Activated CD8-positive, alpha-beta T cell treated with anti-CD3 and anti-CD28 coated beads, Interleukin-2, amount 10 ng/mL, durations not matched to agents 7 days and 5 days (primary cell): ENCODE results near the gene PRRX2. TPM values are rescaled to one million over a fixed set of nuclear protein-coding genes. Genes with fewer than 3 reads are reported as not detected.

Experiments
- ATAC-seq: fragments of 150-1000 bp; cut with Tn5 transposase; one replicate; pipeline ENCODE4 v1.10.0; 2021; ENCODE audit warnings: moderate library complexity
- CTCF ChIA-PET: fragments of 350-600 bp; sonication (Branson Sonifier 250); formaldehyde crosslinking; loops from one replicate; lab custom pipeline; 2021; ENCODE audit warnings: antibody characterized with exemption; lab: Charles Lee
- POLR2A ChIA-PET: fragments of 350-600 bp; sonication (Branson Sonifier 250); formaldehyde crosslinking; loops from one replicate; lab custom pipeline; 2021; ENCODE audit warnings: antibody characterized with exemption; lab: Charles Lee
- DNase-seq: peaks from one replicate; pipeline ENCODE4 v3.0.0-alpha.2; 2020
- H3K27ac Mint-ChIP-seq: one replicate; pipeline ENCODE4 v1.8.0; 2021; ENCODE audit warnings: mild to moderate bottlenecking, mixed read lengths
- H3K27me3 Mint-ChIP-seq: one replicate; pipeline ENCODE4 v1.8.0; 2021; ENCODE audit warnings: low read depth, mixed read lengths
- H3K36me3 Mint-ChIP-seq: one replicate; pipeline ENCODE4 v1.8.0; 2021; ENCODE audit warnings: low read depth, mixed read lengths
- H3K4me1 Mint-ChIP-seq: one replicate; pipeline ENCODE4 v1.8.0; 2021; ENCODE audit warnings: low read depth, mixed read lengths
- H3K4me3 Mint-ChIP-seq: one replicate; pipeline ENCODE4 v1.8.0; 2021; ENCODE audit warnings: mild to moderate bottlenecking, mixed read lengths
- H3K9me3 Mint-ChIP-seq: one replicate; pipeline ENCODE4 v1.8.0; 2022; ENCODE audit warnings: mixed read lengths; ENCODE audit not compliant: insufficient read depth
- total RNA-seq, 2 experiments: library from RNA; stranded (reverse); gene quantifications; one replicate each; pipeline ENCODE4 v1.2.3, GENCODE V29; 2021

PRRX2 gene
- total RNA-seq, 2 experiments from 2014 or later, result 0.21 TPM; not detected in 1

GRCh38 chr9:129671065-129671464 is 5.6 kb downstream of the PRRX2 start:
- peaks cover 4% of the 10 kb centered on the region for H3K27me3 Mint-ChIP-seq
- ChIA-PET POLR2A (no interaction called here), CTCF (no interaction called here)
- ATAC-seq (no peak), DNase-seq (no peak)
- H3K27ac Mint-ChIP-seq, result no peak overlapping the region
- no peak overlapping the region for H3K4me3 Mint-ChIP-seq
- H3K4me1 Mint-ChIP-seq, result peaks cover 7% of the 10 kb centered on the region
- H3K9me3 Mint-ChIP-seq, result no peaks in the 10 kb centered on the region
- H3K36me3 Mint-ChIP-seq, result no peaks in the 10 kb centered on the region

GRCh38 chr9:129671519-129671918 is 6.1 kb downstream of the PRRX2 start:
- peaks cover 8% of the 10 kb centered on the region for H3K27me3 Mint-ChIP-seq
- no peaks in the 10 kb centered on the region for H3K36me3 Mint-ChIP-seq
- POLR2A ChIA-PET, result no interaction called here
- no peak overlapping the region for H3K27ac Mint-ChIP-seq
- CTCF ChIA-PET, result no interaction called here
- peaks cover 7% of the 10 kb centered on the region for H3K4me1 Mint-ChIP-seq
- H3K4me3 Mint-ChIP-seq, result no peak overlapping the region
- ATAC-seq (no peak), DNase-seq (no peak)
- no peaks in the 10 kb centered on the region for H3K9me3 Mint-ChIP-seq

- H3K36me3 Mint-ChIP-seq, result no peaks in the 10 kb centered on the region
- H3K4me3 Mint-ChIP-seq, result no peak overlapping the region
- DNase-seq (no peak), ATAC-seq (no peak)
- H3K27ac Mint-ChIP-seq, result no peak overlapping the region
- POLR2A ChIA-PET, result no interaction called here
- peaks cover 7% of the 10 kb centered on the region for H3K4me1 Mint-ChIP-seq
- CTCF ChIA-PET, result no interaction called here
- H3K9me3 Mint-ChIP-seq, result no peaks in the 10 kb centered on the region
- H3K27me3 Mint-ChIP-seq, result peaks cover 4% of the 10 kb centered on the region
Measured at GRCh38 chr9:129672702-129673101, 7.3 kb downstream of the PRRX2 start.

- ChIA-PET POLR2A (no interaction called here), CTCF (interaction anchor here (1.3 kb wide), 1 partner anchor 110 kb away, joined by 5 read pairs; no protein-coding TSS in a partner anchor)
- H3K27me3 Mint-ChIP-seq, result peaks cover 10% of the 10 kb centered on the region
- DNase-seq (no peak), ATAC-seq (no peak)
- no peaks in the 10 kb centered on the region for H3K9me3 Mint-ChIP-seq
- no peak overlapping the region for H3K27ac Mint-ChIP-seq
- H3K4me1 Mint-ChIP-seq, result peaks cover 7% of the 10 kb centered on the region
- H3K36me3 Mint-ChIP-seq, result no peaks in the 10 kb centered on the region
- H3K4me3 Mint-ChIP-seq, result no peak overlapping the region
Measured at GRCh38 chr9:129673602-129674001, 8.2 kb downstream of the PRRX2 start.

GRCh38 chr9:129674229-129674628 is 8.8 kb downstream of the PRRX2 start:
- Mint-ChIP-seq H3K4me3 (no peak overlapping the region), H3K4me1 (peaks cover 7% of the 10 kb centered on the region), H3K27me3 (peaks cover 10% of the 10 kb centered on the region), H3K36me3 (no peaks in the 10 kb centered on the region), H3K9me3 (no peaks in the 10 kb centered on the region), H3K27ac (no peak overlapping the region)
- ChIA-PET CTCF (interaction anchor here (1.3 kb wide), 1 partner anchor 110 kb away, joined by 5 read pairs; no protein-coding TSS in a partner anchor), POLR2A (no interaction called here)
- no peak for DNase-seq
- ATAC-seq, result no peak

GRCh38 chr9:129675620-129676019 is 10.2 kb downstream of the PRRX2 start:
- POLR2A ChIA-PET, result interaction anchor here (0.6 kb wide), 1 partner anchor 50 kb away, joined by 3 read pairs; no protein-coding TSS in a partner anchor
- ATAC-seq (no peak), DNase-seq (no peak)
- CTCF ChIA-PET, result interaction anchor here (0.6 kb wide), 1 partner anchor 381 kb away, joined by 3 read pairs; no protein-coding TSS in a partner anchor
- H3K27ac Mint-ChIP-seq, result no peak overlapping the region
- no peaks in the 10 kb centered on the region for H3K9me3 Mint-ChIP-seq
- peaks cover 11% of the 10 kb centered on the region for H3K27me3 Mint-ChIP-seq
- no peaks in the 10 kb centered on the region for H3K36me3 Mint-ChIP-seq
- no peak overlapping the region for H3K4me3 Mint-ChIP-seq
- peaks cover 7% of the 10 kb centered on the region for H3K4me1 Mint-ChIP-seq

- ATAC-seq, result no peak
- ChIA-PET CTCF (no interaction called here), POLR2A (interaction anchor here (0.6 kb wide), 1 partner anchor 50 kb away, joined by 3 read pairs; no protein-coding TSS in a partner anchor)
- H3K27ac Mint-ChIP-seq, result no peak overlapping the region
- peaks cover 2% of the 10 kb centered on the region for H3K4me1 Mint-ChIP-seq
- no peaks in the 10 kb centered on the region for H3K36me3 Mint-ChIP-seq
- no peak overlapping the region for H3K4me3 Mint-ChIP-seq
- no peaks in the 10 kb centered on the region for H3K9me3 Mint-ChIP-seq
- peaks cover 12% of the 10 kb centered on the region for H3K27me3 Mint-ChIP-seq
- no peak for DNase-seq
Measured at GRCh38 chr9:129676287-129676686, 10.8 kb downstream of the PRRX2 start.

- CTCF ChIA-PET, result no interaction called here
Measured at GRCh38 chr9:129676975-129677374, 11.5 kb downstream of the PRRX2 start.

GRCh38 chr9:129677456-129677855 is 12.0 kb downstream of the PRRX2 start:
- CTCF ChIA-PET, result no interaction called here
- ATAC-seq, result no peak

More at GRCh38 chr9:129676975-129677374, 11.5 kb downstream of the PRRX2 start:
- Mint-ChIP-seq H3K4me1 (no peaks in the 10 kb centered on the region), H3K9me3 (no peaks in the 10 kb centered on the region), H3K4me3 (no peak overlapping the region), H3K27me3 (peaks cover 12% of the 10 kb centered on the region), H3K36me3 (no peaks in the 10 kb centered on the region), H3K27ac (no peak overlapping the region)
- no peak for ATAC-seq
- DNase-seq, result no peak
- POLR2A ChIA-PET, result no interaction called here

GRCh38 chr9:129678844-129679243 is 13.4 kb downstream of the PRRX2 start:
- peaks cover 12% of the 10 kb centered on the region for H3K27me3 Mint-ChIP-seq
- H3K27ac Mint-ChIP-seq, result no peak overlapping the region
- H3K9me3 Mint-ChIP-seq, result no peaks in the 10 kb centered on the region
- ATAC-seq (no peak), DNase-seq (no peak)
- H3K4me1 Mint-ChIP-seq, result no peaks in the 10 kb centered on the region
- POLR2A ChIA-PET, result no interaction called here
- CTCF ChIA-PET, result no interaction called here
- no peak overlapping the region for H3K4me3 Mint-ChIP-seq
- H3K36me3 Mint-ChIP-seq, result no peaks in the 10 kb centered on the region

More at GRCh38 chr9:129677456-129677855, 12.0 kb downstream of the PRRX2 start:
- no peaks in the 10 kb centered on the region for H3K4me1 Mint-ChIP-seq
- no peak overlapping the region for H3K4me3 Mint-ChIP-seq
- no peaks in the 10 kb centered on the region for H3K9me3 Mint-ChIP-seq
- H3K27me3 Mint-ChIP-seq, result peaks cover 12% of the 10 kb centered on the region
- DNase-seq, result no peak
- H3K36me3 Mint-ChIP-seq, result no peaks in the 10 kb centered on the region
- POLR2A ChIA-PET, result no interaction called here
- no peak overlapping the region for H3K27ac Mint-ChIP-seq

GRCh38 chr9:129679537-129679936 is 14.1 kb downstream of the PRRX2 start:
- Mint-ChIP-seq H3K36me3 (no peaks in the 10 kb centered on the region), H3K9me3 (no peaks in the 10 kb centered on the region), H3K4me1 (no peaks in the 10 kb centered on the region), H3K27me3 (peaks cover 12% of the 10 kb centered on the region), H3K27ac (no peak overlapping the region), H3K4me3 (no peak overlapping the region)
- CTCF ChIA-PET, result no interaction called here
- POLR2A ChIA-PET, result interaction anchor here (0.5 kb wide), 1 partner anchor 11 kb away, joined by 4 read pairs; no protein-coding TSS in a partner anchor
- DNase-seq, result no peak
- no peak for ATAC-seq

GRCh38 chr9:129681924-129682323 is 16.5 kb downstream of the PRRX2 start:
- ChIA-PET CTCF (no interaction called here), POLR2A (interaction anchor here (0.6 kb wide), 1 partner anchor 1047 kb away, joined by 3 read pairs; no protein-coding TSS in a partner anchor)
- H3K4me1 Mint-ChIP-seq, result no peaks in the 10 kb centered on the region
- no peaks in the 10 kb centered on the region for H3K36me3 Mint-ChIP-seq
- peaks cover 12% of the 10 kb centered on the region for H3K27me3 Mint-ChIP-seq
- H3K4me3 Mint-ChIP-seq, result no peak overlapping the region
- H3K27ac Mint-ChIP-seq, result no peak overlapping the region
- DNase-seq (no peak), ATAC-seq (no peak)
- no peaks in the 10 kb centered on the region for H3K9me3 Mint-ChIP-seq
